Measurements from ENCODE around the gene IL18BP. TPM values are rescaled to one million over a fixed set of nuclear protein-coding genes. Genes with fewer than 3 reads are reported as not detected.

The IL18BP gene
- total RNA-seq, 1 experiment from 2014 or later = 10.6 TPM

DNA sequence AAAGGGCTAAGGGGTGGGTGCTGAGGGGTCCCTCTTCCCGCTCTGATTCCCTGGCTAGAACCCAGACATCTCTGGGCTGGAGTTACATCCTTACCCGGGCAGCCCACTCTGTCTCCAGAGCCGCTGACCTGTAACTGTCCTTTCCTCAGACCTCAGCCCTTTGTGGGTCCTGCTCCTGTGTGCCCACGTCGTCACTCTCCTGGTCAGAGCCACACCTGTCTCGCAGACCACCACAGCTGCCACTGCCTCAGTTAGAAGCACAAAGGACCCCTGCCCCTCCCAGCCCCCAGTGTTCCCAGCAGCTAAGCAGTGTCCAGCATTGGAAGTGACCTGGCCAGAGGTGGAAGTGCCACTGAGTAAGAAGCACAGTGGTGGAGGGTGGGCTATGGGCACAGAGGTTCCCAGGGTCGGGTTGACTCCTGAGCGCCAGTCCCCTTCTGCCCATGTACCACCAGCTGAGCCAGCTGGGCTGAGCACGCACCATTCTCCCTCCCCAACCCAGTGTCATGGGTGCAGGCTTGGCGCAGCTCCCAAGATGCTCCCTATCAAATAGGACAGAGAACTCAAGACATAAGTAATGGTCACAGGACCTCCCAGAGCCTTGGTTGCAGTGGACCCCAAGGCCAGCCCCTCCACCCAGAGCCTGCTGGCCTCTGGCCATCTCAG is 1.6 kb downstream of the IL18BP start:
- Histone ChIP-seq H3K9me3 (ENCODE audit: low read depth, low read length, poor library complexity, severe bottlenecking) (no peaks in the 10 kb centered on the region), H3K4me1 (ENCODE audit: insufficient read depth, low read length, poor library complexity, severe bottlenecking) (no peaks in the 10 kb centered on the region), H3K4me3 (ENCODE audit: low read depth, low read length, poor library complexity, severe bottlenecking) (no peak overlapping the region), H3K27me3 (replicated peaks; ENCODE audit: insufficient read depth, low read depth, low read length, poor library complexity) (no peaks in the 10 kb centered on the region), H3K36me3 (ENCODE audit: insufficient read depth, low read length, poor library complexity, severe bottlenecking) (peaks cover 42% of the 10 kb centered on the region), H3K27ac (ENCODE audit: low read depth, low read length, poor library complexity, severe bottlenecking) (no peak overlapping the region)
- BruUV-seq (replicated peaks) = no TSS peak
- ChIA-PET CTCF (no interaction called here), POLR2A (ENCODE audit: low non-redundant PET) (no interaction called here)
- no peak for DNase-seq (ENCODE audit: low spot score)
- TF ChIP-seq EZH2 (IDR thresholded peaks at IDR 0.05; ENCODE audit: borderline replicate concordance, low read depth, low read length, poor library complexity, severe bottlenecking) = no peak
- TF ChIP-seq, protein P1, sequence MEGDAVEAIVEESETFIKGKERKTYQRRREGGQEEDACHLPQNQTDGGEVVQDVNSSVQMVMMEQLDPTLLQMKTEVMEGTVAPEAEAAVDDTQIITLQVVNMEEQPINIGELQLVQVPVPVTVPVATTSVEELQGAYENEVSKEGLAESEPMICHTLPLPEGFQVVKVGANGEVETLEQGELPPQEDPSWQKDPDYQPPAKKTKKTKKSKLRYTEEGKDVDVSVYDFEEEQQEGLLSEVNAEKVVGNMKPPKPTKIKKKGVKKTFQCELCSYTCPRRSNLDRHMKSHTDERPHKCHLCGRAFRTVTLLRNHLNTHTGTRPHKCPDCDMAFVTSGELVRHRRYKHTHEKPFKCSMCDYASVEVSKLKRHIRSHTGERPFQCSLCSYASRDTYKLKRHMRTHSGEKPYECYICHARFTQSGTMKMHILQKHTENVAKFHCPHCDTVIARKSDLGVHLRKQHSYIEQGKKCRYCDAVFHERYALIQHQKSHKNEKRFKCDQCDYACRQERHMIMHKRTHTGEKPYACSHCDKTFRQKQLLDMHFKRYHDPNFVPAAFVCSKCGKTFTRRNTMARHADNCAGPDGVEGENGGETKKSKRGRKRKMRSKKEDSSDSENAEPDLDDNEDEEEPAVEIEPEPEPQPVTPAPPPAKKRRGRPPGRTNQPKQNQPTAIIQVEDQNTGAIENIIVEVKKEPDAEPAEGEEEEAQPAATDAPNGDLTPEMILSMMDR (conservative IDR thresholded peaks at IDR 0.05; ENCODE audit: low read depth, low read length) = no peak
- intact Hi-C loops (cut with micrococcal nuclease; ENCODE audit: unreplicated experiment) = no loop called here

DNA sequence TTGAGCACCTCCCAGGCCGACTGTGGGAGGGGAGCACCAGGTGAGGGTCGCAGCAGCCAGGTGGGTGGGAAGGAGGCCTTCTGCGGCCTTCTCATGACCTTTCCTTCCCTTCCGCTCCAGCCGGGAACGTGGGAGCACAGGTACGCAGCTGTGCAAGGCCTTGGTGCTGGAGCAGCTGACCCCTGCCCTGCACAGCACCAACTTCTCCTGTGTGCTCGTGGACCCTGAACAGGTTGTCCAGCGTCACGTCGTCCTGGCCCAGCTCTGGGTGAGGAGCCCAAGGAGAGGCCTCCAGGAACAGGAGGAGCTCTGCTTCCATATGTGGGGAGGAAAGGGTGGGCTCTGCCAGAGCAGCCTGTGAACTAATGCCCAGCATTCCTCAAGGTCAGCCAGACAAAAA is 2.6 kb downstream of the IL18BP start:
- Histone ChIP-seq H3K36me3 (ENCODE audit: insufficient read depth, low read length, poor library complexity, severe bottlenecking) (peaks cover 52% of the 10 kb centered on the region), H3K4me1 (ENCODE audit: insufficient read depth, low read length, poor library complexity, severe bottlenecking) (no peaks in the 10 kb centered on the region), H3K4me3 (ENCODE audit: low read depth, low read length, poor library complexity, severe bottlenecking) (no peak overlapping the region), H3K27me3 (replicated peaks; ENCODE audit: insufficient read depth, low read depth, low read length, poor library complexity) (no peaks in the 10 kb centered on the region), H3K9me3 (ENCODE audit: low read depth, low read length, poor library complexity, severe bottlenecking) (no peaks in the 10 kb centered on the region), H3K27ac (ENCODE audit: low read depth, low read length, poor library complexity, severe bottlenecking) (no peak overlapping the region)
- CTCF ChIA-PET = no interaction called here
- POLR2A ChIA-PET (ENCODE audit: low non-redundant PET) = no interaction called here
- DNase-seq (ENCODE audit: low spot score) = no peak
- intact Hi-C loops (cut with micrococcal nuclease; ENCODE audit: unreplicated experiment) = no loop called here
- TF ChIP-seq, protein P1 (conservative IDR thresholded peaks at IDR 0.05; ENCODE audit: low read depth, low read length) = no peak
- no peak for TF ChIP-seq EZH2 (IDR thresholded peaks at IDR 0.05; ENCODE audit: borderline replicate concordance, low read depth, low read length, poor library complexity, severe bottlenecking)
- BruUV-seq (replicated peaks) = no TSS peak

DNA sequence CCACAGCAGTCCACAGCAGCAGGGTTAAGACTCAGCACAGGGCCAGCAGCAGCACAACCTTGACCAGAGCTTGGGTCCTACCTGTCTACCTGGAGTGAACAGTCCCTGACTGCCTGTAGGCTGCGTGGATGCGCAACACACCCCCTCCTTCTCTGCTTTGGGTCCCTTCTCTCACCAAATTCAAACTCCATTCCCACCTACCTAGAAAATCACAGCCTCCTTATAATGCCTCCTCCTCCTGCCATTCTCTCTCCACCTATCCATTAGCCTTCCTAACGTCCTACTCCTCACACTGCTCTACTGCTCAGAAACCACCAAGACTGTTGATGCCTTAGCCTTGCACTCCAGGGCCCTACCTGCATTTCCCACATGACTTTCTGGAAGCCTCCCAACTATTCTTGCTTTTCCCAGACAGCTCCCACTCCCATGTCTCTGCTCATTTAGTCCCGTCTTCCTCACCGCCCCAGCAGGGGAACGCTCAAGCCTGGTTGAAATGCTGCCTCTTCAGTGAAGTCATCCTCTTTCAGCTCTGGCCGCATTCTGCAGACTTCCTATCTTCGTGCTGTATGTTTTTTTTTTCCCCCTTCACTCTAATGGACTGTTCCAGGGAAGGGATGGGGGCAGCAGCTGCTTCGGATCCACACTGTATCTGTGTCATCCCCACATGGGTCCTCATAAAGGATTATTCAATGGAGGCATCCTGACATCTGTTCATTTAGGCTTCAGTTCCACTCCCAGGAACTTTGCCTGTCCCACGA is 3.3 kb downstream of the IL18BP start:
- ChIA-PET POLR2A (ENCODE audit: low non-redundant PET) (no interaction called here), CTCF (no interaction called here)
- no peak for TF ChIP-seq EZH2 (IDR thresholded peaks at IDR 0.05; ENCODE audit: borderline replicate concordance, low read depth, low read length, poor library complexity, severe bottlenecking)
- TF ChIP-seq, protein P1 (conservative IDR thresholded peaks at IDR 0.05; ENCODE audit: low read depth, low read length) = no peak
- no peak overlapping the region for H3K4me3 ChIP-seq (ENCODE audit: low read depth, low read length, poor library complexity, severe bottlenecking)
- no peaks in the 10 kb centered on the region for H3K9me3 ChIP-seq (ENCODE audit: low read depth, low read length, poor library complexity, severe bottlenecking)
- H3K27me3 ChIP-seq (replicated peaks; ENCODE audit: insufficient read depth, low read depth, low read length, poor library complexity) = no peaks in the 10 kb centered on the region
- DNase-seq (ENCODE audit: low spot score) = no peak
- no peak overlapping the region for H3K27ac ChIP-seq (ENCODE audit: low read depth, low read length, poor library complexity, severe bottlenecking)
- intact Hi-C loops (cut with micrococcal nuclease; ENCODE audit: unreplicated experiment) = no loop called here
- no peaks in the 10 kb centered on the region for H3K4me1 ChIP-seq (ENCODE audit: insufficient read depth, low read length, poor library complexity, severe bottlenecking)
- BruUV-seq (replicated peaks) = no TSS peak
- H3K36me3 ChIP-seq (ENCODE audit: insufficient read depth, low read length, poor library complexity, severe bottlenecking) = peaks cover 59% of the 10 kb centered on the region

Data from A673 (cell line).